SU-DHL-6 (cell line): ENCODE measurements around the gene TIPARP.
A peak's percentile ranks its signal among the peaks of the same experiment; 100 is the strongest.

Experiments
- H2AFZ ChIP-seq: fragments of 200-600 bp; sonication (generic); 2 replicates; pipeline ENCODE4 v1.6.1; 2014; ENCODE audit warnings: low read depth, mild to moderate bottlenecking, moderate library complexity, mixed read lengths, antibody characterized with exemption, low read length; ENCODE audit not compliant: severe bottlenecking
- H3F3A ChIP-seq: fragments of 200-600 bp; shearing (Covaris generic); 2 replicates; pipeline ENCODE4 v1.6.0; 2016; ENCODE audit warnings: antibody characterized with exemption, mild to moderate bottlenecking; ENCODE audit not compliant: insufficient read depth
- H3K27ac ChIP-seq: fragments of 200-600 bp; sonication (generic); 2 replicates; pipeline ENCODE4 v1.5.1; 2016; ENCODE audit warnings: low read depth, mild to moderate bottlenecking, low read length, moderate library complexity, mixed read lengths
- H3K27me3 ChIP-seq: fragments of 200-600 bp; sonication (generic), shearing (Covaris generic); 2 replicates; pipeline ENCODE4 v1.6.0; 2014; ENCODE audit warnings: mild to moderate bottlenecking, low read length
- H3K36me3 ChIP-seq: fragments of 200-600 bp; sonication (generic); 2 replicates; pipeline ENCODE4 v1.6.1; 2014; ENCODE audit warnings: mild to moderate bottlenecking, low read length, mixed read lengths
- H3K4me2 ChIP-seq: fragments of 300-600, 200-600 bp; shearing (Covaris generic), sonication (generic); 2 replicates; pipeline ENCODE4 v1.6.0; 2014; ENCODE audit warnings: low read length, low read depth, mild to moderate bottlenecking; ENCODE audit not compliant: poor library complexity, severe bottlenecking
- H3K4me3 ChIP-seq: fragments of 200-600 bp; sonication (generic); 2 replicates; pipeline ENCODE4 v1.5.1; 2014; ENCODE audit warnings: antibody characterized with exemption, low read length, mild to moderate bottlenecking, mixed read lengths; ENCODE audit not compliant: insufficient read depth, poor library complexity, severe bottlenecking
- H3K79me2 ChIP-seq: fragments of 200-600 bp; sonication (generic); 2 replicates; pipeline ENCODE4 v1.6.1; 2014; ENCODE audit warnings: mild to moderate bottlenecking, low read length, moderate library complexity; ENCODE audit not compliant: insufficient read depth
- H3K9ac ChIP-seq: fragments of 200-600 bp; sonication (generic); 2 replicates; pipeline ENCODE4 v1.7.0; 2014; ENCODE audit warnings: mild to moderate bottlenecking, low read length
- H3K9me2 ChIP-seq: fragments of 200-600 bp; sonication (generic); replicated peaks from 2 replicates; pipeline ENCODE4 v1.6.1; 2014; ENCODE audit warnings: low read length; ENCODE audit not compliant: insufficient read depth
- H3K9me3 ChIP-seq: fragments of 200-600 bp; sonication (generic); 2 replicates; pipeline ENCODE4 v1.6.1; 2014; ENCODE audit warnings: low read length, mixed read lengths; ENCODE audit not compliant: insufficient read depth
- H4K20me1 ChIP-seq: fragments of 200-600 bp; sonication (generic); 2 replicates; pipeline ENCODE4 v1.6.1; 2014; ENCODE audit warnings: low read depth, mild to moderate bottlenecking, antibody characterized with exemption, low read length, moderate library complexity, mixed read lengths
- CTCF ChIP-seq: fragments of 200-600 bp; sonication (generic); IDR thresholded peaks from one replicate; pipeline ENCODE4 v1.5.1; 2017; ENCODE audit warnings: antibody characterized with exemption, mild to moderate bottlenecking, low read length, moderate library complexity; ENCODE audit not compliant: insufficient read depth, poor library complexity, severe bottlenecking
- EZH2phosphoT487 ChIP-seq: fragments of 200-600 bp; sonication (generic), shearing (Covaris generic); conservative IDR thresholded peaks from 2 replicates; pipeline ENCODE4 v1.6.1; 2018; ENCODE audit warnings: mild to moderate bottlenecking, antibody characterized with exemption, low read length, moderate library complexity, mixed read lengths

TIPARP gene

GRCh38 chr3:156673732-156674045, 701 bp upstream of the TIPARP start:
- H3K9ac ChIP-seq: peak overlapping the region; percentile 97
- H3K4me3 ChIP-seq: peak overlapping the region; percentile 54
- peaks cover 30% of the 10 kb centered on the region for H4K20me1 ChIP-seq
- H3K4me2 ChIP-seq: peak overlapping the region; percentile 75
- peaks cover 18% of the 10 kb centered on the region for H3K36me3 ChIP-seq
- H3K27ac ChIP-seq: peak overlapping the region; percentile 83
- H3K79me2 ChIP-seq: peaks cover 42% of the 10 kb centered on the region
- H2AFZ ChIP-seq: no peak overlapping the region
- H3F3A ChIP-seq: peaks cover 16% of the 10 kb centered on the region
- no peaks in the 10 kb centered on the region for H3K9me2 ChIP-seq
- TF ChIP-seq CTCF (no peak), EZH2phosphoT487 (no peak)
- no peaks in the 10 kb centered on the region for H3K9me3 ChIP-seq
- no peaks in the 10 kb centered on the region for H3K27me3 ChIP-seq

GRCh38 chr3:156674911-156675829, 780 bp downstream of the TIPARP start:
- peak; percentile 31 for TF ChIP-seq CTCF
- TF ChIP-seq EZH2phosphoT487: no peak
- no peak overlapping the region for H2AFZ ChIP-seq
- H3K79me2 ChIP-seq: peaks cover 57% of the 10 kb centered on the region
- H3K4me2 ChIP-seq: peak overlapping the region; percentile 96
- H3K9ac ChIP-seq: peak overlapping the region; percentile 97
- H3K36me3 ChIP-seq: peaks cover 33% of the 10 kb centered on the region
- H3K27me3 ChIP-seq: no peaks in the 10 kb centered on the region
- H3K27ac ChIP-seq: peak overlapping the region; percentile 83
- H3K9me2 ChIP-seq: no peaks in the 10 kb centered on the region
- H3K4me3 ChIP-seq: peak overlapping the region; percentile 94
- no peaks in the 10 kb centered on the region for H3K9me3 ChIP-seq
- peaks cover 19% of the 10 kb centered on the region for H3F3A ChIP-seq
- peaks cover 45% of the 10 kb centered on the region for H4K20me1 ChIP-seq

GRCh38 chr3:156675830-156676767, 1.7 kb downstream of the TIPARP start:
- H2AFZ ChIP-seq: no peak overlapping the region
- peak overlapping the region; percentile 97 for H3K9ac ChIP-seq
- no peaks in the 10 kb centered on the region for H3K27me3 ChIP-seq
- H4K20me1 ChIP-seq: peaks cover 55% of the 10 kb centered on the region
- peak overlapping the region; percentile 83 for H3K27ac ChIP-seq
- TF ChIP-seq EZH2phosphoT487: no peak
- TF ChIP-seq CTCF: no peak
- H3K9me2 ChIP-seq: no peaks in the 10 kb centered on the region
- peak overlapping the region; percentile 96 for H3K4me2 ChIP-seq
- peak overlapping the region; percentile 94 for H3K4me3 ChIP-seq
- H3K9me3 ChIP-seq: no peaks in the 10 kb centered on the region
- H3K79me2 ChIP-seq: peaks cover 66% of the 10 kb centered on the region
- H3F3A ChIP-seq: peaks cover 24% of the 10 kb centered on the region
- H3K36me3 ChIP-seq: peaks cover 42% of the 10 kb centered on the region
